GM10248 (cell line): ENCODE measurements around the gene NAA80.

Experiments used
- CTCF ChIA-PET: fragments of 300-600 bp; sonication (Branson Sonifier 250); formaldehyde crosslinking; extraction: SDS; loops from one replicate; lab custom pipeline; 2021; ENCODE audit warnings: antibody characterized with exemption; lab: Yijun Ruan, JAX
- POLR2A ChIA-PET: fragments of 350-650 bp; sonication (Branson Sonifier 250); formaldehyde crosslinking; extraction: SDS; loops from one replicate; lab custom pipeline; 2020; ENCODE audit warnings: antibody characterized with exemption; lab: Yijun Ruan, JAX
- DNase-seq: peaks from one replicate; pipeline ENCODE4 v3.0.0; 2012; ENCODE audit errors: extremely low spot score
- CTCF ChIP-seq: IDR thresholded peaks from 2 replicates; pipeline ENCODE4 v1.5.1; 2012; ENCODE audit warnings: mild to moderate bottlenecking, low read depth; ENCODE audit errors: extremely low read depth, missing control alignments, control extremely low read depth

NAA80 gene

GRCh38 chr3:50258029-50258680 is 41.0 kb downstream of the NAA80 start:
- TF ChIP-seq CTCF, result no peak
- ChIA-PET POLR2A (interaction anchor here (0.6 kb wide), 2 partner anchors 30 to 1818 kb away, joined by 4 to 11 read pairs; partner anchors contain the start of gene CCDC51), CTCF (interaction anchor here (1.0 to 9.4 kb wide), 6 partner anchors 9 to 64 kb away, joined by 3 to 152 read pairs (median 56); partner anchors contain the start of gene SEMA3B)
- no peak for DNase-seq

DNA sequence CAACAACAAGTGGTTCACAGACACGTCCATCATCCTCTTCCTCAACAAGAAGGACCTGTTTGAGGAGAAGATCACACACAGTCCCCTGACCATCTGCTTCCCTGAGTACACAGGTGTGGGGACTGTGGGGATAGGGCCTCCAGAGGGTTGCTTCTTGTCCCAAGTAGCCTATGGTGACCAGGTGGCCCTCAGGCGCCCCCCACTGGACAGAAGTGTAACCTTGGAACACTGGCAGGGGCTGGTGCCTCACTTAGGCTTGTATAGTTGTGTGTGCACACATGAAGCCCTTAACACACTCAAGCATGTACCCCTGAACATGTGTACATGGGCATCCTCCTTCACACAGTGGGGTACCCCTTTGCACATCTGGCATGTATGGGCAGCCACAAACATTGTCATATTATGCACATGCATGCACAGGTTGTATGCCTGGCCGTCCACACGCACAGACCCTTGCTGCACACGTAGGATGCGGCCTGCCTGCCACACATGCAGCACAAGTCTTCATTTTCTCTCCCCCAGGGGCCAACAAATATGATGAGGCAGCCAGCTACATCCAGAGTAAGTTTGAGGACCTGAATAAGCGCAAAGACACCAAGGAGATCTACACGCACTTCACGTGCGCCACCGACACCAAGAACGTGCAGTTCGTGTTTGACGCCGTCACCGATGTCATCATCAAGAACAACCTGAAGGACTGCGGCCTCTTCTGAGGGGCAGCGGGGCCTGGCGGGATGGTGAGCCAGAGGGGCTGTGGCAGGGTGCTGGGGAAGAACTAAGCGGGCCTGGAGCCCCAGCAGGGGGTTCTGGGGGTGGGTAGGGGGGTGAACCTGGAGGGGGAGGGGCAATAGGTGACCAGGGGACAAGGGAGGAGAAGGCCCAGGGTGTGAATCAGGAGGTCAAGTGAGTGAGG is 42.0 kb downstream of the NAA80 start:
- POLR2A ChIA-PET, result no interaction called here
- DNase-seq, result no peak
- CTCF ChIA-PET, result interaction anchor here (1.0 to 9.4 kb wide), 6 partner anchors 9 to 63 kb away, joined by 3 to 152 read pairs (median 38); no protein-coding TSS in a partner anchor
- no peak for TF ChIP-seq CTCF

GRCh38 chr3:50255251-50255615 is 44.0 kb downstream of the NAA80 start:
- no peak for DNase-seq
- no peak for TF ChIP-seq CTCF
- ChIA-PET POLR2A (no interaction called here), CTCF (interaction anchor here (1.2 to 9.4 kb wide), 5 partner anchors 7 to 61 kb away, joined by 4 to 152 read pairs (median 70); no protein-coding TSS in a partner anchor)

GRCh38 chr3:50254577-50255250 is 44.5 kb downstream of the NAA80 start:
- no peak for TF ChIP-seq CTCF
- DNase-seq, result no peak
- POLR2A ChIA-PET, result interaction anchor here (1.8 kb wide), 1 partner anchor 19 kb away, joined by 5 read pairs; the partner anchor contains the start of gene GNAI2
- CTCF ChIA-PET, result interaction anchor here (1.2 to 9.4 kb wide), 6 partner anchors 6 to 61 kb away, joined by 4 to 152 read pairs (median 37); no protein-coding TSS in a partner anchor

DNA sequence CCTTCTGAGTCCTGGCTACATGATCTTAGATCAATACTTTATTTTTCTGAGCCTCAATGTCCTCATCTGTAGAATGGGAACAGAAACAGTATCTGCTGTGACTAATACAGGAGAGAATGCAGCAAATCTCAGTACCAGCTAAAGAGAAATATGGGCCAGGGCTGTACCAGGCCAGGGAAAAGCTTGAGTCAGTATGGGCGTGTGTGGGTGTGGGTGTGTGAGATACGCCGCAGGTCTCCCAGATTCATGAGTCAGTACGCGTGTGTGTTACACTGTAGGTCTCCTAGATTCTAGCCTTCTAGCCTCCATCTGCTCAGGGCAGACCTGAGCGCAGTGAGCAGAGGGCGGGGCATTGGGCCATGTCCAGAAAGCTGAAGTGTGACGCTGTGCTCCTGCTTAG is 48.0 kb downstream of the NAA80 start:
- TF ChIP-seq CTCF, result no peak
- POLR2A ChIA-PET, result interaction anchor here (1.0 kb wide), 1 partner anchor 9 kb away, joined by 3 read pairs; no protein-coding TSS in a partner anchor
- DNase-seq, result no peak

More for the DNA sequence above, 48.0 kb downstream of the NAA80 start:
- CTCF ChIA-PET, result interaction anchor here (1.5 to 12.7 kb wide), 3 partner anchors 7 to 20 kb away, joined by 5 to 276 read pairs (median 152); partner anchors contain the start of gene GNAI2
